NCI-H748 (cell line): ENCODE data around the gene PDE3B.
"Not testable (repeated sequence)": the region's sequence is repeated elsewhere in the genome, so short reads cannot be mapped to it uniquely, and the experiment has no call there.

Experiments used
- DNase-seq: peaks from one replicate; lab custom pipeline; 2025; ENCODE audit not compliant: unreplicated experiment; lab: John Stamatoyannopoulos, UW

The PDE3B gene

GRCh38 chr11:14793546-14793945 is 149.9 kb downstream of the PDE3B start:
- no peak for DNase-seq

- DNase-seq = not testable (repeated sequence)
Observed at GRCh38 chr11:14796028-14796427, 152.4 kb downstream of the PDE3B start.

- DNase-seq = no peak
Observed at GRCh38 chr11:14803846-14804245, 160.2 kb downstream of the PDE3B start.

- DNase-seq = no peak
Observed at GRCh38 chr11:14809466-14809865, 165.9 kb downstream of the PDE3B start.

- no peak for DNase-seq
Observed at GRCh38 chr11:14812757-14813156, 169.2 kb downstream of the PDE3B start.

- DNase-seq = no peak
Observed at GRCh38 chr11:14813516-14813915, 169.9 kb downstream of the PDE3B start.

GRCh38 chr11:14818779-14819178 is 175.2 kb downstream of the PDE3B start:
- no peak for DNase-seq

GRCh38 chr11:14819596-14819995 is 176.0 kb downstream of the PDE3B start:
- no peak for DNase-seq

GRCh38 chr11:14821031-14821430 is 177.4 kb downstream of the PDE3B start:
- DNase-seq = no peak

- DNase-seq = no peak
Observed at GRCh38 chr11:14826600-14826999, 183.0 kb downstream of the PDE3B start.

GRCh38 chr11:14835496-14836492 is 192.2 kb downstream of the PDE3B start:
- DNase-seq = no peak

GRCh38 chr11:14842002-14842401 is 198.4 kb downstream of the PDE3B start:
- DNase-seq = no peak

GRCh38 chr11:14852571-14853177 is 209.1 kb downstream of the PDE3B start:
- DNase-seq = no peak

- no peak for DNase-seq
Observed at GRCh38 chr11:14854057-14854456, 210.5 kb downstream of the PDE3B start.

- DNase-seq = no peak
Observed at GRCh38 chr11:14855890-14856289, 212.3 kb downstream of the PDE3B start.

- no peak for DNase-seq
Observed at GRCh38 chr11:14857621-14858020, 214.0 kb downstream of the PDE3B start.

GRCh38 chr11:14858404-14858803 is 214.8 kb downstream of the PDE3B start:
- no peak for DNase-seq

GRCh38 chr11:14860511-14860910 is 216.9 kb downstream of the PDE3B start:
- DNase-seq = no peak

GRCh38 chr11:14861680-14862079 is 218.1 kb downstream of the PDE3B start:
- peak; percentile 10 for DNase-seq

GRCh38 chr11:14863775-14864174 is 220.2 kb downstream of the PDE3B start:
- DNase-seq = not testable (repeated sequence)

GRCh38 chr11:14872032-14872431 is 228.4 kb downstream of the PDE3B start:
- no peak for DNase-seq

- no peak for DNase-seq
Observed at GRCh38 chr11:14873632-14874031, 230.0 kb downstream of the PDE3B start.
